ENCODE measurements around the gene FOXL1.

The FOXL1 gene

DNA sequence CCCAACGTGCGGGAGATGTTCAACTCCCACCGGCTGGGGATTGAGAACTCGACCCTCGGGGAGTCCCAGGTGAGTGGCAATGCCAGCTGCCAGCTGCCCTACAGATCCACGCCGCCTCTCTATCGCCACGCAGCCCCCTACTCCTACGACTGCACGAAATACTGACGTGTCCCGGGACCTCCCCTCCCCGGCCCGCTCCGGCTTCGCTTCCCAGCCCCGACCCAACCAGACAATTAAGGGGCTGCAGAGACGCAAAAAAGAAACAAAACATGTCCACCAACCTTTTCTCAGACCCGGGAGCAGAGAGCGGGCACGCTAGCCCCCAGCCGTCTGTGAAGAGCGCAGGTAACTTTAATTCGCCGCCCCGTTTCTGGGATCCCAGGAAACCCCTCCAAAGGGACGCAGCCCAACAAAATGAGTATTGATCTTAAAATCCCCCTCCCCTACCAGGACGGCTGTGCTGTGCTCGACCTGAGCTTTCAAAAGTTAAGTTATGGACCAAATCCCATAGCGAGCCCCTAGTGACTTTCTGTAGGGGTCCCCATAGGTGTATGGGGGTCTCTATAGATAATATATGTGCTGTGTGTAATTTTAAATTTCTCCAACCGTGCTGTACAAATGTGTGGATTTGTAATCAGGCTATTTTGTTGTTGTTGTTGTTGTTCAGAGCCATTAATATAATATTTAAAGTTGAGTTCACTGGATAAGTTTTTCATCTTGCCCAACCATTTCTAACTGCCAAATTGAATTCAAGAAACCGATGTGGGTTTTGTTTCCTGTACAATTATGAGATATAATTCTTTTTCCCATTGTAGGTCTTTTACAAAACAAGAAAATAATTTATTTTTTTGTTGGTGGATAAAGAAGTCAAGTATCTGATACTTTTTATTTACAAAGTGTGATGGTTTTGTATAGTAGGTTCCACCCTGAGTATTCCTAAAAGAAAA lies 9.4 kb upstream of the FOXL1 start:
- Histone ChIP-seq H3K4me2 (ENCODE audit: low read length) (no peak overlapping the region), H3K4me1 (ENCODE audit: control insufficient read depth, low read length) (peaks cover 5% of the 10 kb centered on the region), H3K27me3 (ENCODE audit: control insufficient read depth, low read length) (peaks cover 12% of the 10 kb centered on the region)

GRCh38 chr16:86569701-86570447 lies 8.5 kb upstream of the FOXL1 start:
- Histone ChIP-seq H3F3A (ENCODE audit: control insufficient read depth, insufficient read depth) (no peaks in the 10 kb centered on the region), H3K9me2 (replicated peaks; ENCODE audit: control insufficient read depth, low read length) (no peaks in the 10 kb centered on the region), H3K4me3 (ENCODE audit: low read length) (no peak overlapping the region), H4K20me1 (ENCODE audit: control insufficient read depth, insufficient read depth, low read depth, low read length) (no peaks in the 10 kb centered on the region), H3K79me2 (ENCODE audit: control insufficient read depth, low read length) (no peaks in the 10 kb centered on the region), H3K4me1 (ENCODE audit: control insufficient read depth, low read length) (no peaks in the 10 kb centered on the region), H3K27ac (ENCODE audit: low read depth, low read length) (no peak overlapping the region), H3K9me3 (ENCODE audit: control insufficient read depth, insufficient read depth, low read length) (no peaks in the 10 kb centered on the region), H3K27me3 (ENCODE audit: control insufficient read depth, low read length) (peaks cover 6% of the 10 kb centered on the region), H3K4me2 (ENCODE audit: low read length) (no peak overlapping the region), H3K36me3 (ENCODE audit: control insufficient read depth, low read length) (no peaks in the 10 kb centered on the region)
- TF ChIP-seq EZH2phosphoT487 (IDR thresholded peaks at IDR 0.05; ENCODE audit: borderline replicate concordance, low read length) = no peak
- TF ChIP-seq, protein P1, sequence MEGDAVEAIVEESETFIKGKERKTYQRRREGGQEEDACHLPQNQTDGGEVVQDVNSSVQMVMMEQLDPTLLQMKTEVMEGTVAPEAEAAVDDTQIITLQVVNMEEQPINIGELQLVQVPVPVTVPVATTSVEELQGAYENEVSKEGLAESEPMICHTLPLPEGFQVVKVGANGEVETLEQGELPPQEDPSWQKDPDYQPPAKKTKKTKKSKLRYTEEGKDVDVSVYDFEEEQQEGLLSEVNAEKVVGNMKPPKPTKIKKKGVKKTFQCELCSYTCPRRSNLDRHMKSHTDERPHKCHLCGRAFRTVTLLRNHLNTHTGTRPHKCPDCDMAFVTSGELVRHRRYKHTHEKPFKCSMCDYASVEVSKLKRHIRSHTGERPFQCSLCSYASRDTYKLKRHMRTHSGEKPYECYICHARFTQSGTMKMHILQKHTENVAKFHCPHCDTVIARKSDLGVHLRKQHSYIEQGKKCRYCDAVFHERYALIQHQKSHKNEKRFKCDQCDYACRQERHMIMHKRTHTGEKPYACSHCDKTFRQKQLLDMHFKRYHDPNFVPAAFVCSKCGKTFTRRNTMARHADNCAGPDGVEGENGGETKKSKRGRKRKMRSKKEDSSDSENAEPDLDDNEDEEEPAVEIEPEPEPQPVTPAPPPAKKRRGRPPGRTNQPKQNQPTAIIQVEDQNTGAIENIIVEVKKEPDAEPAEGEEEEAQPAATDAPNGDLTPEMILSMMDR (IDR thresholded peaks at IDR 0.05; ENCODE audit: low read depth, low read length, poor library complexity, severe bottlenecking) = no peak

More for the DNA sequence above, 9.4 kb upstream of the FOXL1 start:
- Histone ChIP-seq H3F3A (ENCODE audit: control insufficient read depth, insufficient read depth) (no peaks in the 10 kb centered on the region), H3K9me2 (replicated peaks; ENCODE audit: control insufficient read depth, low read length) (no peaks in the 10 kb centered on the region), H3K27ac (ENCODE audit: low read depth, low read length) (no peak overlapping the region), H3K79me2 (ENCODE audit: control insufficient read depth, low read length) (no peaks in the 10 kb centered on the region), H3K9me3 (ENCODE audit: control insufficient read depth, insufficient read depth, low read length) (no peaks in the 10 kb centered on the region), H3K4me3 (ENCODE audit: low read length) (no peak overlapping the region), H4K20me1 (ENCODE audit: control insufficient read depth, insufficient read depth, low read depth, low read length) (no peaks in the 10 kb centered on the region), H3K36me3 (ENCODE audit: control insufficient read depth, low read length) (no peaks in the 10 kb centered on the region)
- no peak for TF ChIP-seq EZH2phosphoT487 (IDR thresholded peaks at IDR 0.05; ENCODE audit: borderline replicate concordance, low read length)
- TF ChIP-seq, protein P1 (IDR thresholded peaks at IDR 0.05; ENCODE audit: low read depth, low read length, poor library complexity, severe bottlenecking) = no peak

DNA sequence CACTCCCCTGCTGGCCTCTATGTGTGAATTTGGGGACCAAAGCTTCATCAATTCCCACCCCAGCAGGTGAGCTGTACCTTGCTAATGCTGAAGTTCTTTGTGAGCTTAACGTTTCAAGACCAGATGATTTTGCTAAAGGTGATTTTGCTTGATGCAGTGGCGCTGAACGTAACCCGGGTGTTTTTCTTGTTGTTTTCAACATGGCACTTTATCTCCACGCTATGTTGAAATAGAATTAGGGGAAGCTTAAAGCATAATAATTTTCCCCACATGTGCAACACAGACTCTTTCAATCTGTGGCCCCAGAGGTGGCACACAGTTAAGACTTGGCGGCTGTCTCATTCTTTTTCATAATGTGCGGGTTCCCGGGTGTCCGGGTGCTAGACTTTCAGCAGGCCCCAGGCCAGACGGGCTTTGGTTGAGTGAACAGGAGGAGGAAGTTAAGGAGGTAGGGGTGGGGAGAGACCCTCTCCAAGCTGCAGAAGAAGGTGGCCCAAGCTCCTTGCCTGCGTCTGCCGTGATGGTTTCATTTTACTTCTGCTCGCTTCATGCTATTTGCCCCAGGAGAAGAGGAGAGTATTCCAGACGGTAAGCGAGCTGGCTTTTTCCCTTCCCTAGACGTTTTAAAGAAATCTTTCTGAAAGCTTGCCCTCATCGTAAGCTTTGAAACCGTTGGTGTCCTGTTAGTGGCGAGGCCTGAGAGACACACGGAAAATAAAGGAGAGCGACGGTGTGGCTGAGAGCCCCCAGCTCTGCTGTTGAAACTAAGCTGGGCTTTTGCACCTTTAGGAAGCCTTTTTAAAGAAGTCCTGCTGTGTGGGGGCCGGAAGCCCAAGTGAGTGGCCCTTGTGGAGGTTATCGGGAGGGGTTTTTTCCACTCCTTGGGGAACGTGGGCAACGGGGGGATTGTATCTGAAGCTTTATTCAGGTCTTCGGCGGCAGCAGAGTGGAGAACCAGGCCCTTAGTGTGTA lies 7.5 kb upstream of the FOXL1 start:
- Histone ChIP-seq H4K20me1 (ENCODE audit: control insufficient read depth, insufficient read depth, low read depth, low read length) (no peaks in the 10 kb centered on the region), H3K27me3 (ENCODE audit: control insufficient read depth, low read length) (no peaks in the 10 kb centered on the region), H3K4me2 (ENCODE audit: low read length) (no peak overlapping the region), H3F3A (ENCODE audit: control insufficient read depth, insufficient read depth) (no peaks in the 10 kb centered on the region), H3K4me3 (ENCODE audit: low read length) (no peak overlapping the region), H3K36me3 (ENCODE audit: control insufficient read depth, low read length) (no peaks in the 10 kb centered on the region), H3K9me2 (replicated peaks; ENCODE audit: control insufficient read depth, low read length) (no peaks in the 10 kb centered on the region), H3K79me2 (ENCODE audit: control insufficient read depth, low read length) (no peaks in the 10 kb centered on the region), H3K4me1 (ENCODE audit: control insufficient read depth, low read length) (no peaks in the 10 kb centered on the region), H3K9me3 (ENCODE audit: control insufficient read depth, insufficient read depth, low read length) (no peaks in the 10 kb centered on the region), H3K27ac (ENCODE audit: low read depth, low read length) (no peak overlapping the region)
- TF ChIP-seq, protein P1 (IDR thresholded peaks at IDR 0.05; ENCODE audit: low read depth, low read length, poor library complexity, severe bottlenecking) = no peak
- TF ChIP-seq EZH2phosphoT487 (IDR thresholded peaks at IDR 0.05; ENCODE audit: borderline replicate concordance, low read length) = no peak
